Retina (tissue), 1 donor: ENCODE measurements around the gene PAIP2.
"Not testable (repeated sequence)": the region's sequence is repeated elsewhere in the genome, so short reads cannot be mapped to it uniquely, and the experiment has no call there.

Experiments
- DNase-seq: peaks from one replicate; pipeline ENCODE4 v3.0.0-alpha.2; 2016

The PAIP2 gene

GRCh38 chr5:139335811-139336210, 5.8 kb upstream of the PAIP2 start:
- no peak for DNase-seq

- no peak for DNase-seq
These were observed 1.6 kb upstream of the PAIP2 start for GRCh38 chr5:139340051-139340450.

GRCh38 chr5:139341187-139341688, 416 bp upstream of the PAIP2 start:
- no peak for DNase-seq

DNA sequence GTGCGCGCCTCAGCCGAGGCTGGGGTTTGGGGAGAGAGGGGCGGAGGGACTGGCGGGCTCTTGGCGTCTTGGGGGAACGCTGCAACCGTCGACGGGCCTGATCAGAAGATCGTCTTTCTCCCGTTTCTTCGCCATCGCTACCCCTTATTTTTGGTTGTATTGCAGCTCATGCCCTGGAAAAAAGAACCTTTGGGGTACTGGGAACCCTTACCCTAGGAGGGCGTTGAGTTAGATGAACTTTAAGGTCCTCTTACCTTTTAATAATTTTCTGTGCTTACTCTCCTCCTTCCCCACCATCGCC, 719 bp downstream of the PAIP2 start:
- no peak for DNase-seq

GRCh38 chr5:139343476-139343875, 1.8 kb downstream of the PAIP2 start:
- no peak for DNase-seq

DNA sequence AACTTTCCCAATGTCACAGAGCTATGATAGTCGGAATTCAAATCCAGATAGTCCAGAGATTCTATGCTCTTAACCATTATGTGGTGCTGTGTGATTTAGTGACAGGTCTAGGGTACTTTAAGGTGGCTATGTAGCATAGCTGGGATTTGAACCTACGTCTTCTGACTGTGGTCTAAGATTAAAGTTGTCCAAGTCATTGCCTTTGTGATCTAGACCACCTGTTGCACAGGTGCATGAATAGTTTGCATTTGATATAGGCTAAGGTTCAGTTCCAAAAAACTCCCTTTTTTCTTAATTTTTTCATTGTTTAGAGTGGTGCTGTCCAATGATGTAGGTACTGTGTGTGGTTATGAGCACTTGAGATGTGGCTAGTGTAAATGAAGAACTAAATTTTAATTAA, 2.5 kb downstream of the PAIP2 start:
- no peak for DNase-seq

GRCh38 chr5:139345442-139345841, 3.8 kb downstream of the PAIP2 start:
- not testable (repeated sequence) for DNase-seq

DNA sequence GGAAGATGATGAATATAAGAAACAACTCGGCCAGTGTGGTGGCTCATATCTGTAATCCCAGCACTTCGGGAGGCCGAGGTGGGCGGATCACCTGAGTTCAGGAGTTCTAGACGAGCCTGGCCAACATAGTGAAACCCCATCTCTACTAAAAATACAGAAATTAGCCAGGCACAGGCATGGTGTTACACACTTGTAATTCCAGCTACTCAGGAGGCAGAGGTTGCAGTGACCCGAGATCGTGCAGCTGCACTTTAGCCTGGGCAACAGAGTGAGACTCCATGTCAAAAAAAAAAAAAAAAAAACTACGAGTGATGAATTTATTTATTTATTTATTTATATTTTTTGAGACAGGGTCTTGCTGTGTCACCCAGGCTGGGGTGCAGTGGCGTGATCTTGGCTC, 6.2 kb downstream of the PAIP2 start:
- DNase-seq: not testable (repeated sequence)

- no peak for DNase-seq
These were observed 12.5 kb downstream of the PAIP2 start for GRCh38 chr5:139354186-139354585.

DNA sequence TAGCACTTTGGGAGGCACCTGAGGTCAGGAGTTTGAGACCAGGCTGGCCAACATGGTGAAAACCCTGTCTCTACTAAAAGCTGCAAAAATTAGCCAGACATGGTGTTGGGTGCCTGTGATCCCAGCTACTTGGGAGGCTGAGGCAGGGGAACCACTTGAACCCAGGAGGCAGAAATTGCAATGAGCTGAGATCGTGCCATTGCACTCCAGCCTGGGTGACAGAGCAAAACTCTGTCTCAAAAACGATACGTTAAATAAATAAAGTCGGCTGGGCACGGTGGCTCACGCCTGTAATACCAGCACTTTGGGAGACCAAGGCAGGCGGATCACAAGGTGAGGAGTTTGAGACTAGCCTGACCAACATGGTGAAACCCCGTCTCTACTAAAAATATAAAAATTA, 14.2 kb downstream of the PAIP2 start:
- not testable (repeated sequence) for DNase-seq

GRCh38 chr5:139358064-139358463, 16.4 kb downstream of the PAIP2 start:
- no peak for DNase-seq

GRCh38 chr5:139360384-139360783, 18.7 kb downstream of the PAIP2 start:
- DNase-seq: no peak

DNA sequence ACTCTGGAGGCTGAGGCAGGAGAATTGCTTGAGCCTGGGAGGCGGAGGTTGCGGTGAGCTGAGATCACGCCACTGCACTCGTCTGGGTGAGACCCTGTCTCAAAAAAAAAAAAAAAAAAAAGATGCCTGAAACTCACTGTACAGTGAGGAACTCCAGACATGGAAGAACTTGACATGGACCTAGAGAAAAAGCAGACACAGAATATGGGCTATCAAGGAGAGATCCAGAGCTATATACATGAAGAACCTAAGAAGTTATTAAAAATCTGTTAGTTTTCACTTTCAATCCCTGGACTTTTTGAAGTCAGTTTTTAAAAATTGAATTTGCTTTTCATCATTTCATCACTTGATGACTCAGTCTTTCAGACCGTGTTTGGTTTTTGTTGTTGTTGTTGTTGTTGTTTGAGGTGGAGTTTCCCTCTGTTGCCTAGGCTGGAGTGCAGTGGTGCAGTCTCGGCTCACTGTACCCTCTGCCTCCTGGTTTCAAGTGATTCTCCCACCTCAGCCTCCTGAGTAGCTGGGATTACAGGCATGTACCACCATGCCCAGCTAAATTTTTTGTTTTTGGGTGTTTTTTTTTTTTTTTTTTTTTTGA, 20.3 kb downstream of the PAIP2 start:
- no peak for DNase-seq

GRCh38 chr5:139363937-139364336, 22.3 kb downstream of the PAIP2 start:
- DNase-seq: no peak

- DNase-seq: no peak
These were observed 22.8 kb downstream of the PAIP2 start for GRCh38 chr5:139364466-139364865.

- no peak for DNase-seq
These were observed 27.0 kb downstream of the PAIP2 start for GRCh38 chr5:139368613-139369012.

DNA sequence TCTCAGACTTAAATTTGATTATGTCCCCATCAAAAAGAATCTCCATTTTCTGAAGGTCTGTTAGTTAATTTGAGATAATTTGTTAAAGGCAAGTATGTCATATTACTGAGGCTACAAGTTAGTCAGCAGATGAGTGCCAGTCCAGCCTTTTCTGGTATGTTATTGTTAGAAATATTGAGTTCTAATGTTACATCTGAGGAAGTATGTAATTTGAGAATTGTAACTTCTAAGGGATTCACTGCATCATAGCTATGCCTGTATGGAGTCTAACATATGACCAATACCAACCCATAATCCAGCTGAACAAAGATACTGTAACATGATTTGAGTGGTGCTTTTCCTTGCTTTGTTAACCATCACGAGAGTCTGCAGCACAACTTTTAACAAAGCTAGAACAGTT, 27.5 kb downstream of the PAIP2 start:
- DNase-seq: no peak

DNA sequence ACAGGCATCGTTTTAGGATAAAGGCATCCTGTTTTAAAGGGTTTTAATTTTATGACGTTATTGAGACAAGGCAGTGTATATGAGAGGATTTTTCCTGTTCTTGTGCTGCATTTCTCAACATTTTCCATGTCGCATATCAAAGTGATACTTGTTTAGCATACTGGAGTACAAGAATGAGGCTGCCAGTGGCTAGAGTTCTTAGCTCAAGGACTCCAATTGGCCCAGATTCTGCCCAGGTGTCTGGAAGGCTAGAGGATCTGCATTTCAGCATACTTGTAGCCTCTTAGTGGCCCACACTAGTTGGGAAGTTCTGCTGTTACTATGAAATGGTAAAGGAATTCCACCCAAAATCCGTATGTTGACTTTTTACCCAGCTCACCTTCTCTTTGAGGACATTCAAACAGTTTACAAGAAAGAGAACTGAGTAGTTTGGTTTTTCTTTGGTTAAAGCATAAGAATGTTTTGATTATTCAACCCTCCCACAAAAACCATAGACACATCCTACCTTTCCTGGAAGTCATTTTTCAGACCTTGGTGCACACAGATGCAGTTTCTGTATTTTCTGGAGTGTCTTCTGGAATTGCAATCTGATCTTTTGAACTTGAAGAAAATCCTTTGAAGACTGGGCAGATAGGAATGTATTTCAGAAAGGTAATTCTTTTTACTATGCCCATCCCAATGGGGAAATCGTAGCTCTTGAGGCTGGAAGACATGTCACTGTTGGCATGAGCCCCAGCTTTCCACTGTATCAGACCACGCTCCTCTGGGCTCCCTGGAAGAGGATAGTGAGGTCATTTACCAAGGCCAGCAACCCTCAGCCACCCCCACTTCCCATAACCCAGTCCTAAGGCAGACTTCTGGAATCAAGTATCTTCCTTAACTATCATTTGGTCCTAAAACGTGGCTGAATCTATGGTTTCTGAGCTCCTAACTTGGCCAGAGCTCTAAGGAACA, 30.1 kb downstream of the PAIP2 start:
- DNase-seq: no peak

DNA sequence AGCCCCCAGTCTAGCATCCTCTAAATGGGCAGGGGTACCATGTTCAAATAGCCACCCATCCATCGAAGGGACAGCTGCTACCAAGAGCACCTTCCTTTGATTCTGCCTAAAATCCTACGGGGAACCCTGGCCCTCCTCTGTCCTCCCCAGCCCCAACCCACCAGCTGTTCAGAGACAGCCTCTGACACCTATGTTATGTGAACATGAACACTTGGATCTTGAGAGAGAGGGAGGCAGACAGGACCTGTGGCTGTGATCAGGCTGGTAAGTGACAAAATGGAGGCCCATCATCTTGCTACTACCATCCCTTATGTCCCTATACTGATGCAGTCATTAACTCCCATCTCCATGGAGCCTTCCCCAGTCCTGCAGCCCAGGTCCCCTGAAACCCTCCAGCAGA, 33.3 kb downstream of the PAIP2 start:
- DNase-seq: no peak

DNA sequence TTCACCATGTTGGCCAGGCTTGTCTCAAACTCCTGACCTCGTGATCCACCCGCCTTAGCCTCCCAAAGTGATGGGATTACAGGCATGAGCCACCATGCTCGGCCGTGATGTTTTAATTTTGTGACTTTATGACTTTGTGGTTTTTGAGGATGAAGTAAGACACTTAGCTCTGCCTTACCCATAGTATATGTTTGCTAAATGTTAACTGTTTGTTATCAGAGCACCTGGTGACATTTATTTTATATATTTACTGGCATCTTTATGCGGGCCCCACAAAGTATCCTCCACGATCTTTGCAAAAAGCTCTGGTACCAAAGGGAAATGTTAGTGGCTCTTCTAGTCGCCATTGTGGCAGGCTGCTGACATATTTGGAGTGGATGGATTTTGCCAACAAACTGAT, 34.7 kb downstream of the PAIP2 start:
- DNase-seq: no peak

- DNase-seq: no peak
These were observed 35.6 kb downstream of the PAIP2 start for GRCh38 chr5:139377226-139377625.

DNA sequence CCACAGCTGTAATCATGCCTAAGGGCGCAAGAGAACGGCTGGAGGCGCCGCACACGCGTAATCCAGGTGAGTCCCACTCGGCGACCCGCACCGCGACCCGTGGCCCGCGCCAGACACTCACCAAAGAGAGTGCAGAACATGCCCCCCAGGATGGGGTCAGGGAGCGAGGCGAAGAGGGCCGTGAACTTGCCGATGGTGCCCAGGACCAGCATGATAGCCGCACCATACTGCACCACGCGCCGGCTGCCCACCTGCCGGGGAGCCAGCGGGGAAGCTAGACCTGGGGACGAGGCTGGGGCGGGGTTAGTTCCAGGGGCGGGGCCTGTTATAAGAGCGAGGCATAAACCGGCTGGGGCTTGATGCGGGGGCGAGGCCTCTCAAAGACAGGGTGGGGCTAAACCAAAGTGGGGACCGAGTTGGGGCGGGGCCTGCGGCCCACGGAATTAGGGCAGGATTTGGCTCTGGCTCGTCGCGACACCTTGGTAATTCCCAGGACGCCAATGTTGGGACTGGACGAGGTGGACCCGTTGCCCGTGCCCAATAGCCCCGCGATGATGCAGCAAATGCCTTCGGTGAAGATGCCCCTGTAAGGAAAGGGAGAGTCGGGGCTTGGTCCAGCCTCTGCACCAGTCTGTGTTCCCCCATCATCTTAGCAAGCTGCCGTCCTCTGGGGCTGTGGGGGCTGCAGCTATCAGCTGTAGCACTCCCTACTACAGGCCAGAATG, 36.6 kb downstream of the PAIP2 start:
- DNase-seq: no peak

DNA sequence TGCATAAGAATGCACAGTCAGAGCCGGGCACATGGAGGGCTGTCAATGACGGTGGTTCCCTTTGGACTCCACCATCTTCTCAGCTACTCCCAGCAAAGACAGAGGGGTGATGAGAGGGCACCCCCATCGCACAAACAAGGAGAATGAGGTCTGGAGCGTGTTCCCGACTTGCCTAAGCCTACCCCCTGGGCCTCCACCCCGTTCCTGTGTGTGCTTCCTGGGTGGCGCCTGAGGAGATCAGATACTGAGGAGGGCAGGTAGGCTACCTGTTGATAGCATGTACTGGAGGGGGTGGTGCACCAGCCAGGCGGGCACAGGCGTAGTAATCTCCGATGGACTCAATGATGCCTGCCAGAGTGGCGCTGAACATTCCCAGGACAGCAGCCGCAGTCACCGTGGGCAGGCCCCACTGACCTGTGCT, 37.3 kb downstream of the PAIP2 start:
- no peak for DNase-seq
